ENCODE measurements around the gene WFDC2.
"Not testable (repeated sequence)": the region's sequence is repeated elsewhere in the genome, so short reads cannot be mapped to it uniquely, and the experiment has no call there.

WFDC2 gene

DNA sequence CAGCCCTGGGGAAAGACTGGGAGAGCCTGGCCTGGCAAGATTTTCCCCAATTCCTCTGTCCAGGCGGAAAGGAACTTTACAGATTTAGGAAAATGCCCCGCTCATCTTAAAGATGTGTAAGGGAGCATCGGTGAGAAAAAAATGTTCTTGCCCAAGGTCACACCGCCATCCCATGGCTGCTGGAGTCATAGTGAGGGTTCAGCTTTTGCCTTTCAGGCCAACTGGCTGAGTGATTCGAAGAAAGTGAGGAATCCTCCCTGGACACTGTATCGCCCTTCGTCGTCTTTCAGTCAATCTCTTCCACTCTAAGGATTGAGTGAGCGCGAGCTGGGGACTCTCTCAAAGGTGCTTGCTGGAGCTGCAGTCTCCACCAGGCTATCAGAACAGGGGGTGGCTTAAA lies 1.4 kb downstream of the WFDC2 start:
- FAIRE-seq: peak; percentile 60
- DNase-seq (ENCODE audit: insufficient read length): no peak
- TF ChIP-seq POLR2AphosphoS5 (IDR thresholded peaks at IDR 0.05; ENCODE audit: low read depth, low read length): no peak
- no peak for TF ChIP-seq TAF1 (IDR thresholded peaks at IDR 0.05; ENCODE audit: borderline replicate concordance, low read depth, low read length)
- TF ChIP-seq POLR2A (IDR thresholded peaks at IDR 0.05; ENCODE audit: low read depth, low read length): no peak

GRCh38 chr20:45472286-45472685 lies 2.7 kb downstream of the WFDC2 start:
- not testable (repeated sequence) for FAIRE-seq; DNase-seq (ENCODE audit: insufficient read length)

DNA sequence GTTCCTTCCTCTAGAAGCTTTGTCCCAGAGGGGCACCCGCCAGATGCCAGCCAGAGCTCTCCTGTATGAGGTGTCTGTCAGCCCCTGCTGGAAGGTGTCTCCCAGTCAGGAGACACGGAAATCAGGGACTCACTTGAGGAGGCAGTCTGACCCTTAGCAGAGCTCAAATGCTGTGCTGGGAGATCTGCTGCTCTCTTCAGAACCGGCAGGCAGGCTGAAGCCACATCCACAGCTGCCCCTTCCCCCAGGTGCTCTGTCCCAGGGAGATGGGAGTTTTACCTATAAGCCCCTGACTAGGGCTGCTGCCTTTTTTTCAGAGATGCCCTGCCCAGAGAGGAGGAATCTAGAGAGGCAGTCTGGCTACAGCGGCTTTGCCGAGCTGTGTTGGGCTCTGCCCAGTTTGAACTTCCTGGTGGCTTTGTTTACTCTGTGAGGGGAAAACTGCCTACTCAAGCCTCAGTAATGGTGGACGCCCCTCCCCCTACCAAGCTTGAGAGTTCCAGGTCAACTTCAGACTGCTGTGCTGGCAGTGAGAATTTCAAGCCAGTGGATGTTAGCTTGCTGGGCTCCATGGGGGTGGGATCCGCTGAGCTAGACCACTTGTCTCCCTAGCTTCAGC lies 8.1 kb downstream of the WFDC2 start:
- not testable (repeated sequence) for DNase-seq (ENCODE audit: insufficient read length); FAIRE-seq

DNA sequence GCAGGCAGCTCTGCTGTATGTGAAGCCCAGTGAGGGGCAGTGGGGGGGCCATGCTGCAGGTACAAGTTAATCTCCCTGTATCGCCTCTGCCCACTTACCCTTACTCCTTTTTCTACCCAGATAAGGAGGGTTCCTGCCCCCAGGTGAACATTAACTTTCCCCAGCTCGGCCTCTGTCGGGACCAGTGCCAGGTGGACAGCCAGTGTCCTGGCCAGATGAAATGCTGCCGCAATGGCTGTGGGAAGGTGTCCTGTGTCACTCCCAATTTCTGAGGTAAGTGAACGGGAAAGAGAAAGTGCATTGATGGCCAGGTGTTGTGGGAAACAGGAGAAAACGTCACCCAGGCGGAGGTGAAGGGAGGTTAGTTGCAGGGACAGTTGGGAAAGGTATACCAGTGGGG lies 10.3 kb downstream of the WFDC2 start:
- FAIRE-seq: no peak
- TF ChIP-seq POLR2AphosphoS5 (IDR thresholded peaks at IDR 0.05; ENCODE audit: low read depth, low read length) (no peak), POLR2A (IDR thresholded peaks at IDR 0.05; ENCODE audit: low read depth, low read length) (no peak), TAF1 (IDR thresholded peaks at IDR 0.05; ENCODE audit: borderline replicate concordance, low read depth, low read length) (no peak)

GRCh38 chr20:45484676-45485075 lies 15.1 kb downstream of the WFDC2 start:
- TF ChIP-seq POLR2A (IDR thresholded peaks at IDR 0.05; ENCODE audit: low read depth, low read length) (no peak), TAF1 (IDR thresholded peaks at IDR 0.05; ENCODE audit: borderline replicate concordance, low read depth, low read length) (no peak), POLR2AphosphoS5 (IDR thresholded peaks at IDR 0.05; ENCODE audit: low read depth, low read length) (no peak)
- FAIRE-seq (no peak), DNase-seq (ENCODE audit: insufficient read length) (no peak)

More for the DNA sequence above, 10.3 kb downstream of the WFDC2 start:
- DNase-seq (ENCODE audit: insufficient read length): no peak

GRCh38 chr20:45485388-45485787 lies 15.8 kb downstream of the WFDC2 start:
- DNase-seq (ENCODE audit: insufficient read length): no peak
- FAIRE-seq: no peak
- TF ChIP-seq TAF1 (IDR thresholded peaks at IDR 0.05; ENCODE audit: borderline replicate concordance, low read depth, low read length): no peak
- no peak for TF ChIP-seq POLR2AphosphoS5 (IDR thresholded peaks at IDR 0.05; ENCODE audit: low read depth, low read length)
- no peak for TF ChIP-seq POLR2A (IDR thresholded peaks at IDR 0.05; ENCODE audit: low read depth, low read length)

DNA sequence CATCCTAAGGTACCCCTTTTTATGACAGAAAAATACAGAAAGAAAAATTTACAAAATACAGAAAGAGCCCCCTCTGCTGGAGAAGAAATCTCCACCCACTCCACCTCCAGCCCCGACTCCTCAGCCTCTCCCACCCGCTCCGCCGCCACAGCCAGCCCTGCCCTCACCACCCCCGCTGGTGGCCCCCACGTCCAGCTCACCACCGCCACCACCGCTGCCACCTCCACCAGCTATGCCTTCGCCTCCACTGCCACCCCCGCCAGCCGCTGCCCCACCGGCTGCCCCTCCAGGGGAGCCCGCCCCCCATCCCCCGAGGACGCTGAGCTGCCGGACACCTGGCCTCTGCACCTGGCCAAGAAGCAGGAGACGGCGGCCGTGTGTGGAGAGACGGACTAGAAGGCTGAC lies 17.7 kb downstream of the WFDC2 start:
- FAIRE-seq: no peak
- TF ChIP-seq POLR2AphosphoS5 (IDR thresholded peaks at IDR 0.05; ENCODE audit: low read depth, low read length): no peak
- TF ChIP-seq TAF1 (IDR thresholded peaks at IDR 0.05; ENCODE audit: borderline replicate concordance, low read depth, low read length): no peak
- TF ChIP-seq POLR2A (IDR thresholded peaks at IDR 0.05; ENCODE audit: low read depth, low read length): no peak
- no peak for DNase-seq (ENCODE audit: insufficient read length)

- FAIRE-seq (no peak), DNase-seq (ENCODE audit: insufficient read length) (no peak)
- TF ChIP-seq TAF1 (IDR thresholded peaks at IDR 0.05; ENCODE audit: borderline replicate concordance, low read depth, low read length) (no peak), POLR2A (IDR thresholded peaks at IDR 0.05; ENCODE audit: low read depth, low read length) (no peak), POLR2AphosphoS5 (IDR thresholded peaks at IDR 0.05; ENCODE audit: low read depth, low read length) (no peak)
These were observed 19.6 kb downstream of the WFDC2 start for GRCh38 chr20:45489083-45489531.

DNA sequence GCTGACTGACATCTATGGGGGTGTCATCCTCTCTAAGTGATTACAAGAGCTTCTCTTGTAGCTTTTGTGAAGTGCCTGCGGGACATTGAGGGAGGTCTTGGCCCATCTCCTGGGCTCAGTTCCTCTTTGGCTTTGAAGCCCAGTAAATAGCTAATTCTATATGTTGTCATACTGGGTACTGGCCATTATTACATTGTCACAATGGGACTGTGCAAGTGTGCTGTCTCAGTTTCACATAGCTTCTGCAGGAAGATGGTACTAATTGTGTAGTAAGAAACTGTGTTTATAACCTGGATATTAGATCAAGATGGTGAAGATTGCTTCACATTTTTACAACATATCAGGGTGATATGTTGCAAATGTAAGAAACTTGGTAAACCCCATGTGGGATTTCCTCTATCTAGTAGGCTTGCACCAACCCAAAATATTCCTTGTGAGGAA lies 26.0 kb downstream of the WFDC2 start:
- DNase-seq (ENCODE audit: insufficient read length) (no peak), FAIRE-seq (no peak)
- TF ChIP-seq TAF1 (IDR thresholded peaks at IDR 0.05; ENCODE audit: borderline replicate concordance, low read depth, low read length): no peak
- no peak for TF ChIP-seq POLR2A (IDR thresholded peaks at IDR 0.05; ENCODE audit: low read depth, low read length)
- TF ChIP-seq POLR2AphosphoS5 (IDR thresholded peaks at IDR 0.05; ENCODE audit: low read depth, low read length): no peak

GRCh38 chr20:45496166-45496565 lies 26.6 kb downstream of the WFDC2 start:
- DNase-seq (ENCODE audit: insufficient read length) (no peak), FAIRE-seq (no peak)
- TF ChIP-seq TAF1 (IDR thresholded peaks at IDR 0.05; ENCODE audit: borderline replicate concordance, low read depth, low read length): no peak
- TF ChIP-seq POLR2AphosphoS5 (IDR thresholded peaks at IDR 0.05; ENCODE audit: low read depth, low read length): no peak
- no peak for TF ChIP-seq POLR2A (IDR thresholded peaks at IDR 0.05; ENCODE audit: low read depth, low read length)

GRCh38 chr20:45497971-45498494 lies 28.5 kb downstream of the WFDC2 start:
- TF ChIP-seq TAF1 (IDR thresholded peaks at IDR 0.05; ENCODE audit: borderline replicate concordance, low read depth, low read length): no peak
- TF ChIP-seq POLR2A (IDR thresholded peaks at IDR 0.05; ENCODE audit: low read depth, low read length): no peak
- no peak for TF ChIP-seq POLR2AphosphoS5 (IDR thresholded peaks at IDR 0.05; ENCODE audit: low read depth, low read length)
- DNase-seq (ENCODE audit: insufficient read length) (no peak), FAIRE-seq (no peak)

DNA sequence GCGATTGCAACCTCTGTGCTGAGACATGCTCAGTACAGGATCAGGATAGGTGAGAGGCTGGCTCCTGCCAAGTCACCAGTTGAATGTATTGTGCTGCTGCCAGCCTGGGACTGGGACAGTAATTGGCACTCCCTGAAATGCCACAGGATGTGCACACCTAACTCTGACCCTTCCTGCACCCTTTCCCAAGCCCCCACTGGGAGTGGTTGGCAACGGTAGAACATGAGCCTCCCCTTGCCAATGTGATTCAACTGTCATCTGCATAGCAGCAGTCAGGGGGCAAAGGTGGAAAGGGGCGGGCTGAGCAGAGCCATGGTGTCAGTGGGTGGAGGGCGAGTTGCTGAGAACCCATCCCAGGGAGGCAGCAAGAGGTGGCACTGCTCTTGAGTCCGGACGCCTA lies 30.5 kb downstream of the WFDC2 start:
- no peak for FAIRE-seq
- TF ChIP-seq POLR2AphosphoS5 (IDR thresholded peaks at IDR 0.05; ENCODE audit: low read depth, low read length): no peak
- TF ChIP-seq TAF1 (IDR thresholded peaks at IDR 0.05; ENCODE audit: borderline replicate concordance, low read depth, low read length): no peak
- DNase-seq (ENCODE audit: insufficient read length): no peak

DNA sequence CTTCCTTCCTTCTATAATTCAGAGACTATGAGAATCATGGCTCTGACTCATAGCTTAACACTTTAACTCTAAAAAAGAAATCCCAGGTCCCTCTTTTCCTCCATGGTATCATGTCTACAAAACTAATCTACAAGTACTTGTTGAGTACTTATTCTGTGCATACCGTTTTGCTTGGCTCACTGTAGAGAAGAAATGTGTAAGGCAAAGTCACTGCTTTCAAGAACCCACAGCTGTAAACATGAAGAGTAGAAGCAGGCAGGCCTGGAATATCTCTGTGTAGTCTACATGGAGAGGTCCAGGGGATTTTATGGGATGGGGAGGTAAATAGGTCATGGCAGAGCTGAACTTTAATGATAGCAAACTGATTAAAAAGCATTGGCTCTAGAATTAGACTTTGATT lies 32.0 kb downstream of the WFDC2 start:
- DNase-seq (ENCODE audit: insufficient read length) (no peak), FAIRE-seq (no peak)
- TF ChIP-seq POLR2A (IDR thresholded peaks at IDR 0.05; ENCODE audit: low read depth, low read length) (no peak), POLR2AphosphoS5 (IDR thresholded peaks at IDR 0.05; ENCODE audit: low read depth, low read length) (no peak), TAF1 (IDR thresholded peaks at IDR 0.05; ENCODE audit: borderline replicate concordance, low read depth, low read length) (no peak)

Measured in GM12892 (cell line).